Psoas muscle (tissue), 8 donors: ENCODE results near the gene SFI1. TPM values are rescaled to one million over a fixed set of nuclear protein-coding genes. Genes with fewer than 3 reads are reported as not detected.

Experiments used
- ATAC-seq, 4 donors: fragments of 200-7000 bp; cut with Tn5 transposase; one replicate each; pipeline ENCODE4 v1.9.1; 2020; ENCODE audit warnings: moderate library complexity in 3 of 4, mild to moderate bottlenecking in 2 of 4
- DNase-seq, 2 donors: peaks; one replicate each; pipeline ENCODE4 v3.0.0-alpha.2; 2020
- H3K27ac ChIP-seq: fragments of 200-600 bp; one replicate; pipeline ENCODE4 v1.8.0; 2022
- H3K27me3 ChIP-seq, 3 donors: fragments of 200-600 bp in 1 of 3; one replicate each; pipeline versions ENCODE4 v1.6.1 to v1.8.0; 2013 to 2022; ENCODE audit warnings: low read length in 2 of 3, mild to moderate bottlenecking in 2 of 3, moderate library complexity in 1 of 3; ENCODE audit not compliant: insufficient read depth in 3 of 3
- H3K36me3 ChIP-seq, 2 donors: fragments of 200-600 bp in 1 of 2; one replicate each; pipeline versions ENCODE4 v1.6.1 to v1.8.0; 2013 to 2022; ENCODE audit warnings: low read depth in 1 of 2, mild to moderate bottlenecking in 1 of 2, moderate library complexity in 1 of 2; ENCODE audit not compliant: insufficient read depth in 1 of 2
- H3K4me1 ChIP-seq: fragments of 200-600 bp; one replicate; pipeline ENCODE4 v1.8.0; 2022
- H3K4me3 ChIP-seq: fragments of 200-600 bp; one replicate; pipeline ENCODE4 v1.8.0; 2022; ENCODE audit warnings: mild to moderate bottlenecking
- H3K9me3 ChIP-seq: fragments of 200-600 bp; one replicate; pipeline ENCODE4 v1.8.0; 2022
- WGBS, 3 donors: extraction: QIAGEN DNeasy Blood & Tissue Kit; methylation state at CpG; one replicate each; pipeline versions ENCODE4 v1.1.6 to v1.1.7; 2013; 5-methylcytosine and 5-hydroxymethylcytosine counted together
- intact Hi-C, 2 donors: fragments of 100-400 bp; cut with DNase I; formaldehyde crosslinking; loops; one replicate each; pipeline versions ENCODE4 v1.11.0 to v1.14.2; 2022
- polyA plus RNA-seq, 3 donors: library from polyadenylated mRNA; stranded (reverse); fragments of 200-250 nt; gene quantifications; one replicate each; pipeline ENCODE4 v1.2.3, GENCODE V29; 2013
- total RNA-seq, 4 donors: library from RNA; stranded (reverse); fragmentation: NEBNext Ultra II Directional in 2 of 4; extraction: Animal tissue kit (Norgen Biotek cat#: 25700) in 2 of 4; gene quantifications; one replicate each; pipeline versions ENCODE4 v1.2.1 to v1.2.4, GENCODE V29; 2021 to 2023
- TF ChIP-seq, protein P1 (sequence below): fragments of 200-600 bp; IDR thresholded peaks from one replicate; pipeline ENCODE4 v1.8.0; 2022; ENCODE audit warnings: antibody characterized with exemption
- donor health status: healthy with polysubstance abuse.
- donor health status: DM: no; HTN: no; CAD: no; lungs with moderate emphysema.
- donor health status: Bipolar disorder and iron deficiency.
- donor health status: healthy.
- donor health status: DM: yes; HTN: yes; CAD: no.
- donor health status: DM: no; HTN: no; CAD: no.
- donor health status: DM: no; HTN: no; CAD: no.
- donor health status: DM: yes; HTN: yes; CAD: no.

The SFI1 gene
- total and polyA plus RNA-seq, 7 donors = 1.5 to 8.6 (median 3.9) TPM

DNA sequence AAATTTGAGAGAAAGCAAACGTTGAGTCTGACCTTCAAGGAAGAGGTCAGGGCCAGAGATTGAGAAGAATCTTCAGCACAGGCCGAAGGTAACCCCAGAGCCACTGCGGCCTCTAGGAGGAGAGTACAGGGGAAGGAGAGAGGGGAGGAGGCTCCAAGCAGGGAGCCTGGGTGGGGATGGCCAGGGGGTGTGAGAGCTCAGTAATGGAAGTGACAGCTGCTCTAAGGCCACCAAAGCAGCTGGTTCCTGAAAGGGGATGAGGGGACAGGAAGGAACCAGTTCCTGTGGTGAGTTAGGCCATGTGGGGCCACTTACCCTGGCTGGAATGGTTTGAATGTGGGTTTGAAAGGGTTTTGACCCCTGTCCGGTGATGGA is 119.6 kb downstream of the SFI1 start:
- TF ChIP-seq, protein P1, sequence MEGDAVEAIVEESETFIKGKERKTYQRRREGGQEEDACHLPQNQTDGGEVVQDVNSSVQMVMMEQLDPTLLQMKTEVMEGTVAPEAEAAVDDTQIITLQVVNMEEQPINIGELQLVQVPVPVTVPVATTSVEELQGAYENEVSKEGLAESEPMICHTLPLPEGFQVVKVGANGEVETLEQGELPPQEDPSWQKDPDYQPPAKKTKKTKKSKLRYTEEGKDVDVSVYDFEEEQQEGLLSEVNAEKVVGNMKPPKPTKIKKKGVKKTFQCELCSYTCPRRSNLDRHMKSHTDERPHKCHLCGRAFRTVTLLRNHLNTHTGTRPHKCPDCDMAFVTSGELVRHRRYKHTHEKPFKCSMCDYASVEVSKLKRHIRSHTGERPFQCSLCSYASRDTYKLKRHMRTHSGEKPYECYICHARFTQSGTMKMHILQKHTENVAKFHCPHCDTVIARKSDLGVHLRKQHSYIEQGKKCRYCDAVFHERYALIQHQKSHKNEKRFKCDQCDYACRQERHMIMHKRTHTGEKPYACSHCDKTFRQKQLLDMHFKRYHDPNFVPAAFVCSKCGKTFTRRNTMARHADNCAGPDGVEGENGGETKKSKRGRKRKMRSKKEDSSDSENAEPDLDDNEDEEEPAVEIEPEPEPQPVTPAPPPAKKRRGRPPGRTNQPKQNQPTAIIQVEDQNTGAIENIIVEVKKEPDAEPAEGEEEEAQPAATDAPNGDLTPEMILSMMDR = no peak
- WGBS, 3 donors = 50 to 58% (median 55%) methylated on average over 4 of the region's 4 CpGs
- DNase-seq (no peak), ATAC-seq (peak in 2 of 4 donors; percentile 4 to 12)
- Histone ChIP-seq H3K4me3 (no peak overlapping the region), H3K36me3 (peaks cover 0 to 34% of the 10 kb centered on the region in 2 donors), H3K4me1 (no peaks in the 10 kb centered on the region), H3K27me3 (no peaks in the 10 kb centered on the region), H3K9me3 (no peaks in the 10 kb centered on the region), H3K27ac (peak overlapping the region; percentile 9)
- intact Hi-C loops = no loop called here

DNA sequence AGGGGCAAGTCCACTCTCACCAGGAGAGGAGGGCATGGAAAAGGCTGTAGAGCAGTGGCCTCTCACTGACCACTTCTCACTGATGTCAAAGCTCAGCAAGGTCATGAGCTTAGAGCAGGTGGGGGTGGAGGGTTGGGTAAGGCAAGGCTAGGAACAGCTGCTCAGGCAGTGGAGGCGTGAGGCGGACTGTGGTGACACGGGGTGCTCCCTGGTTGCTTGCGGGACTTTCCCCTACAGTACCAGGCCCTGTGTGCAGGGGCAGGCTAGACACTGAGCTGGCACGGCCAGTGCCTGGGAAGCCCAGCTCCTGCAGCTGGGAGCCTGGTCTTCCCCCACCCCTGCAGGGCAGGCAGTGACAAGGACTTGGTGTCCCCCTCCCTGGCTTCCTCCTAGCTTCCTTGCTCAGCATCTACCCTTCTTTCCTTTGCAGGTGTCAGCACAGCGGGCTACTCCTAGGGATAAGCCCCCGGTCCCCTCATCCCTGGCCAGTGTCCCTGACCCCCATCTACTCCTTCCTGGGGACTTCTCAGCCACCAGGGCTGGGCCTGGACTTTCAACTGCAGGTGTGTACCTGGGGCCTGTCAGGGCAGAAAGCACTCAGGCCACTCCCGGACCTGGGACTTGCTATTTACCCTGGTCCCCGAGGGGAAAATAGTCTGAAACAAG is 120.1 kb downstream of the SFI1 start:
- 67 to 75% (median 72%) methylated on average over 9 of the region's 9 CpGs for WGBS, 3 donors
- peak overlapping the region; percentile 9 for H3K27ac ChIP-seq
- peaks cover 0 to 39% of the 10 kb centered on the region in 2 donors for H3K36me3 ChIP-seq
- H3K27me3 ChIP-seq = no peaks in the 10 kb centered on the region
- H3K9me3 ChIP-seq = no peaks in the 10 kb centered on the region
- intact Hi-C loops = no loop called here
- no peak overlapping the region for H3K4me3 ChIP-seq
- no peak for DNase-seq
- no peaks in the 10 kb centered on the region for H3K4me1 ChIP-seq
- peak; percentile 24 to 42 (median 34) for ATAC-seq
- TF ChIP-seq, protein P1 = no peak

DNA sequence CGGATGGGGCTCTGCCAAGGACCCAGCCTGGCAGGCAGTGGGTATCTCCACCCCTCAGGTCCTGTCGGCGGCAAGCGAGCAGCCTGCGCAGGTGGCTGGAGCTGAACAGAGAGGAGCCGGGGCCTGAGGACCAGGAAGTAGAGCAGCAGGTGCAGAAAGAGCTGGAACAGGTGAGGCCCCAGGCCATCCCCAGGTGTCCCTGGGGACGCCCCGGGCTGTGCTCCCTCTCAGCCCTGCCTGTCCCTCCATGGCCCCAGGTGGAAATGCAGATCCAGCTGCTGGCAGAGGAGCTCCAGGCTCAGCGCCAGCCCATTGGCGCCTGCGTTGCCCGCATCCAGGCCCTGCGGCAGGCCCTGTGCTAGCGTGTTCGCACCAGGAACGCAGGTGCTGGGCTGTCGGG is 121.7 kb downstream of the SFI1 start:
- H3K36me3 ChIP-seq = peaks cover 0 to 43% of the 10 kb centered on the region in 2 donors
- intact Hi-C loops = no loop called here
- no peaks in the 10 kb centered on the region for H3K27me3 ChIP-seq
- no peaks in the 10 kb centered on the region for H3K9me3 ChIP-seq
- 69 to 90% (median 78%) methylated on average over 15 to 17 of the region's 17 CpGs for WGBS, 3 donors
- no peaks in the 10 kb centered on the region for H3K4me1 ChIP-seq
- H3K27ac ChIP-seq = no peak overlapping the region
- H3K4me3 ChIP-seq = no peak overlapping the region
- ATAC-seq = no peak
- TF ChIP-seq, protein P1 = no peak
- no peak for DNase-seq

GRCh38 chr22:31618471-31619176 is 122.3 kb downstream of the SFI1 start:
- WGBS, 3 donors = 80 to 83% (median 81%) methylated on average over 5 of the region's 5 CpGs
- H3K27me3 ChIP-seq = no peaks in the 10 kb centered on the region
- no peaks in the 10 kb centered on the region for H3K4me1 ChIP-seq
- ATAC-seq (no peak), DNase-seq (no peak)
- H3K4me3 ChIP-seq = no peak overlapping the region
- intact Hi-C loops = no loop called here
- no peak overlapping the region for H3K27ac ChIP-seq
- no peaks in the 10 kb centered on the region for H3K9me3 ChIP-seq
- peaks cover 0 to 43% of the 10 kb centered on the region in 2 donors for H3K36me3 ChIP-seq
- TF ChIP-seq, protein P1 = no peak
